Measurements from ENCODE around the gene PTPN6. TPM values are rescaled to one million over a fixed set of nuclear protein-coding genes. Genes with fewer than 3 reads are reported as not detected.

Gene PTPN6
- total RNA-seq, 1 donor from 2014 or later = 0.65 TPM

- Mint-ChIP-seq H3K4me3 (ENCODE audit: unreplicated experiment) (no peak overlapping the region), H3K27ac (ENCODE audit: unreplicated experiment) (peak overlapping the region; percentile 81), H3K36me3 (ENCODE audit: low read depth) (peaks cover 14% of the 10 kb centered on the region), H3K9me3 (ENCODE audit: low read depth) (no peaks in the 10 kb centered on the region), H3K27me3 (ENCODE audit: low read depth) (no peaks in the 10 kb centered on the region), H3K4me1 (ENCODE audit: low read depth) (peaks cover 24% of the 10 kb centered on the region)
- no peak for DNase-seq (ENCODE audit: low spot score)
- TF ChIP-seq CTCF (IDR thresholded peaks at IDR 0.05) = peak; percentile 93
Observed at GRCh38 chr12:6965026-6965661, 14.0 kb downstream of the PTPN6 start.

GRCh38 chr12:6965714-6966113, 14.6 kb downstream of the PTPN6 start:
- H3K36me3 Mint-ChIP-seq (ENCODE audit: low read depth) = peaks cover 14% of the 10 kb centered on the region
- no peak overlapping the region for H3K27ac Mint-ChIP-seq (ENCODE audit: unreplicated experiment)
- TF ChIP-seq CTCF (IDR thresholded peaks at IDR 0.05) = no peak
- DNase-seq (ENCODE audit: low spot score) = no peak
- H3K27me3 Mint-ChIP-seq (ENCODE audit: low read depth) = no peaks in the 10 kb centered on the region
- no peaks in the 10 kb centered on the region for H3K9me3 Mint-ChIP-seq (ENCODE audit: low read depth)
- peaks cover 25% of the 10 kb centered on the region for H3K4me1 Mint-ChIP-seq (ENCODE audit: low read depth)
- no peak overlapping the region for H3K4me3 Mint-ChIP-seq (ENCODE audit: unreplicated experiment)

GRCh38 chr12:6966351-6966750, 15.2 kb downstream of the PTPN6 start:
- H3K36me3 Mint-ChIP-seq (ENCODE audit: low read depth) = peaks cover 15% of the 10 kb centered on the region
- no peaks in the 10 kb centered on the region for H3K9me3 Mint-ChIP-seq (ENCODE audit: low read depth)
- peaks cover 28% of the 10 kb centered on the region for H3K4me1 Mint-ChIP-seq (ENCODE audit: low read depth)
- H3K4me3 Mint-ChIP-seq (ENCODE audit: unreplicated experiment) = no peak overlapping the region
- DNase-seq (ENCODE audit: low spot score) = no peak
- no peak for TF ChIP-seq CTCF (IDR thresholded peaks at IDR 0.05)
- H3K27ac Mint-ChIP-seq (ENCODE audit: unreplicated experiment) = no peak overlapping the region
- H3K27me3 Mint-ChIP-seq (ENCODE audit: low read depth) = no peaks in the 10 kb centered on the region

GRCh38 chr12:6967651-6968100, 16.5 kb downstream of the PTPN6 start:
- no peak for DNase-seq (ENCODE audit: low spot score)
- Mint-ChIP-seq H3K9me3 (ENCODE audit: low read depth) (no peaks in the 10 kb centered on the region), H3K4me1 (ENCODE audit: low read depth) (peaks cover 32% of the 10 kb centered on the region), H3K27me3 (ENCODE audit: low read depth) (no peaks in the 10 kb centered on the region), H3K27ac (ENCODE audit: unreplicated experiment) (no peak overlapping the region), H3K36me3 (ENCODE audit: low read depth) (peaks cover 15% of the 10 kb centered on the region), H3K4me3 (ENCODE audit: unreplicated experiment) (no peak overlapping the region)
- no peak for TF ChIP-seq CTCF (IDR thresholded peaks at IDR 0.05)

GRCh38 chr12:6968426-6968825, 17.3 kb downstream of the PTPN6 start:
- Mint-ChIP-seq H3K4me1 (ENCODE audit: low read depth) (peaks cover 33% of the 10 kb centered on the region), H3K4me3 (ENCODE audit: unreplicated experiment) (no peak overlapping the region), H3K27me3 (ENCODE audit: low read depth) (no peaks in the 10 kb centered on the region), H3K9me3 (ENCODE audit: low read depth) (no peaks in the 10 kb centered on the region), H3K27ac (ENCODE audit: unreplicated experiment) (no peak overlapping the region), H3K36me3 (ENCODE audit: low read depth) (peaks cover 15% of the 10 kb centered on the region)
- TF ChIP-seq CTCF (IDR thresholded peaks at IDR 0.05) = no peak
- no peak for DNase-seq (ENCODE audit: low spot score)
